Neural progenitor cell (in vitro differentiated cells): Measurements from ENCODE around the gene RHNO1. TPM values are rescaled to one million over a fixed set of nuclear protein-coding genes. Genes with fewer than 3 reads are reported as not detected.

Experiments used
- DNase-seq: peaks from one replicate; pipeline ENCODE4 v3.0.0-alpha.2; 2016; ENCODE audit warnings: low spot score
- H2AFZ ChIP-seq: fragments of 200-600 bp; sonication (generic); replicated peaks from 2 replicates; pipeline ENCODE4 v1.6.1; 2016; ENCODE audit warnings: antibody characterized with exemption
- H3F3A ChIP-seq: fragments of 200-600 bp; sonication (generic); 2 replicates; pipeline ENCODE4 v1.6.1; 2016; ENCODE audit warnings: antibody characterized with exemption, low read depth
- H3K27ac ChIP-seq: fragments of 200-600 bp; sonication (generic); 2 replicates; pipeline ENCODE4 v1.5.1; 2016; ENCODE audit warnings: mild to moderate bottlenecking
- H3K27me3 ChIP-seq: fragments of 200-600 bp; sonication (generic); 2 replicates; pipeline ENCODE4 v1.6.1; 2016; ENCODE audit warnings: mild to moderate bottlenecking, moderate library complexity
- H3K36me3 ChIP-seq: fragments of 200-600 bp; sonication (generic); 2 replicates; pipeline ENCODE4 v1.5.1; 2016
- H3K4me1 ChIP-seq: fragments of 200-600 bp; sonication (generic); 2 replicates; pipeline ENCODE4 v1.6.1; 2016; ENCODE audit warnings: mixed run types
- H3K4me2 ChIP-seq: fragments of 200-600 bp; sonication (generic); 2 replicates; pipeline ENCODE4 v1.6.1; 2016
- H3K4me3 ChIP-seq: fragments of 200-600 bp; sonication (generic); 2 replicates; pipeline ENCODE4 v1.5.1; 2016
- H3K79me2 ChIP-seq: fragments of 200-600 bp; sonication (generic); 2 replicates; pipeline ENCODE4 v1.6.1; 2016; ENCODE audit warnings: low read depth
- H3K9ac ChIP-seq: fragments of 200-600 bp; sonication (generic); 2 replicates; pipeline ENCODE4 v1.6.1; 2016
- H3K9me3 ChIP-seq: fragments of 200-600 bp; sonication (generic); 2 replicates; pipeline ENCODE4 v1.5.1; 2016; ENCODE audit warnings: low read depth
- H4K20me1 ChIP-seq: fragments of 200-600 bp; sonication (generic); 2 replicates; pipeline ENCODE4 v1.6.1; 2016; ENCODE audit warnings: low read depth
- H3K27ac Mint-ChIP-seq: 3 replicates; pipeline ENCODE4 v1.8.0; 2021; ENCODE audit warnings: mixed read lengths
- H3K27me3 Mint-ChIP-seq: 2 replicates; pipeline ENCODE4 v1.8.0; 2022; ENCODE audit warnings: low read depth, mild to moderate bottlenecking, inconsistent platforms, moderate library complexity, mixed read lengths; ENCODE audit not compliant: insufficient read depth
- H3K36me3 Mint-ChIP-seq: 3 replicates; pipeline ENCODE4 v1.8.0; 2021; ENCODE audit warnings: mixed read lengths
- H3K4me1 Mint-ChIP-seq: 3 replicates; pipeline ENCODE4 v1.8.0; 2021; ENCODE audit warnings: mixed read lengths
- H3K4me3 Mint-ChIP-seq: 3 replicates; pipeline ENCODE4 v1.8.0; 2021; ENCODE audit warnings: mild to moderate bottlenecking, moderate library complexity, mixed read lengths
- H3K9me3 Mint-ChIP-seq: 3 replicates; pipeline ENCODE4 v1.8.0; 2020; ENCODE audit warnings: mixed read lengths
- CTCF ChIP-seq: fragments of 200-600 bp; sonication (generic); IDR thresholded peaks from 2 replicates; pipeline ENCODE4 v1.5.1; 2017; ENCODE audit warnings: antibody characterized with exemption, mild to moderate bottlenecking
- EZH2 ChIP-seq: fragments of 200-600 bp; sonication (generic); IDR thresholded peaks from 2 replicates; pipeline ENCODE4 v1.6.1; 2017; ENCODE audit warnings: antibody characterized with exemption, mild to moderate bottlenecking, moderate library complexity
- EZH2phosphoT487 ChIP-seq: fragments of 200-600 bp; sonication (generic); IDR thresholded peaks from 2 replicates; pipeline ENCODE4 v1.6.1; 2017; ENCODE audit warnings: antibody characterized with exemption
- total RNA-seq: library from RNA; depleted of rRNA; stranded (reverse); fragments of >200 nt; gene quantifications from 2 replicates; pipeline ENCODE4 v1.2.3, GENCODE V29; 2015; ENCODE audit warnings: low replicate concordance

RHNO1 gene
- total RNA-seq, 1 donor from 2014 or later: 140 TPM

GRCh38 chr12:2835691-2836403, 41.2 kb upstream of the RHNO1 start:
- TF ChIP-seq EZH2 (no peak), CTCF (no peak), EZH2phosphoT487 (no peak)
- H3K36me3 Mint-ChIP-seq: peaks cover 9% of the 10 kb centered on the region
- H2AFZ ChIP-seq: no peak overlapping the region
- no peaks in the 10 kb centered on the region for H3K9me3 ChIP-seq
- H3K4me3 ChIP-seq: no peak overlapping the region
- peaks cover 2% of the 10 kb centered on the region for H3K27me3 Mint-ChIP-seq
- peaks cover 5% of the 10 kb centered on the region for H4K20me1 ChIP-seq
- peaks cover 17% of the 10 kb centered on the region for H3K4me1 ChIP-seq
- peaks cover 25% of the 10 kb centered on the region for H3K4me1 Mint-ChIP-seq
- peaks cover 2% of the 10 kb centered on the region for H3F3A ChIP-seq
- H3K36me3 ChIP-seq: no peaks in the 10 kb centered on the region
- H3K4me3 Mint-ChIP-seq: no peak overlapping the region
- no peak overlapping the region for H3K27ac Mint-ChIP-seq
- H3K9me3 Mint-ChIP-seq: no peaks in the 10 kb centered on the region
- no peaks in the 10 kb centered on the region for H3K79me2 ChIP-seq
- no peak overlapping the region for H3K9ac ChIP-seq
- no peak overlapping the region for H3K27ac ChIP-seq
- no peak overlapping the region for H3K4me2 ChIP-seq
- no peaks in the 10 kb centered on the region for H3K27me3 ChIP-seq
- no peak for DNase-seq

- H3K4me2 ChIP-seq: no peak overlapping the region
- peaks cover 5% of the 10 kb centered on the region for H4K20me1 ChIP-seq
- H3K36me3 Mint-ChIP-seq: peaks cover 8% of the 10 kb centered on the region
- peaks cover 2% of the 10 kb centered on the region for H3K27me3 Mint-ChIP-seq
- no peak overlapping the region for H3K4me3 ChIP-seq
- H3K4me1 ChIP-seq: peaks cover 17% of the 10 kb centered on the region
- H3K9me3 ChIP-seq: no peaks in the 10 kb centered on the region
- no peak overlapping the region for H3K4me3 Mint-ChIP-seq
- H3F3A ChIP-seq: peaks cover 2% of the 10 kb centered on the region
- H2AFZ ChIP-seq: no peak overlapping the region
- no peaks in the 10 kb centered on the region for H3K36me3 ChIP-seq
- H3K4me1 Mint-ChIP-seq: peaks cover 25% of the 10 kb centered on the region
- H3K27me3 ChIP-seq: no peaks in the 10 kb centered on the region
- H3K79me2 ChIP-seq: no peaks in the 10 kb centered on the region
- H3K27ac Mint-ChIP-seq: no peak overlapping the region
- no peak overlapping the region for H3K9ac ChIP-seq
- no peak for DNase-seq
- no peak overlapping the region for H3K27ac ChIP-seq
- no peaks in the 10 kb centered on the region for H3K9me3 Mint-ChIP-seq
- TF ChIP-seq EZH2: no peak
- no peak for TF ChIP-seq CTCF
- TF ChIP-seq EZH2phosphoT487: no peak
These were observed 40.4 kb upstream of the RHNO1 start for GRCh38 chr12:2836574-2836973.

- Histone ChIP-seq H3K27me3 (no peaks in the 10 kb centered on the region), H3K79me2 (no peaks in the 10 kb centered on the region), H4K20me1 (no peaks in the 10 kb centered on the region), H3K9me3 (no peaks in the 10 kb centered on the region), H3K4me1 (peaks cover 8% of the 10 kb centered on the region), H3K4me2 (no peak overlapping the region), H3K27ac (no peak overlapping the region), H2AFZ (no peak overlapping the region), H3K4me3 (no peak overlapping the region), H3F3A (peaks cover 6% of the 10 kb centered on the region), H3K9ac (no peak overlapping the region), H3K36me3 (no peaks in the 10 kb centered on the region)
- Mint-ChIP-seq H3K27me3 (peaks cover 4% of the 10 kb centered on the region), H3K27ac (no peak overlapping the region), H3K36me3 (peaks cover 7% of the 10 kb centered on the region), H3K9me3 (no peaks in the 10 kb centered on the region), H3K4me1 (peaks cover 16% of the 10 kb centered on the region), H3K4me3 (no peak overlapping the region)
- TF ChIP-seq CTCF: no peak
- TF ChIP-seq EZH2phosphoT487: no peak
- no peak for TF ChIP-seq EZH2
- no peak for DNase-seq
These were observed 35.9 kb upstream of the RHNO1 start for GRCh38 chr12:2841056-2841650.
